Stimulated activated CD4-positive, alpha-beta T cell treated with anti-CD3 and anti-CD28 coated beads, Interleukin-4, amount 100 ng/mL, for 1 hour (primary cell): ENCODE measurements around the gene DUOX1.
A peak's percentile ranks its signal among the peaks of the same experiment; 100 is the strongest.
"Not testable (repeated sequence)": the region's sequence is repeated elsewhere in the genome, so short reads cannot be mapped to it uniquely, and the experiment has no call there.

Source experiments
- DNase-seq: peaks from one replicate; pipeline ENCODE4 v3.0.0-alpha.2; 2020

DUOX1 gene

DNA sequence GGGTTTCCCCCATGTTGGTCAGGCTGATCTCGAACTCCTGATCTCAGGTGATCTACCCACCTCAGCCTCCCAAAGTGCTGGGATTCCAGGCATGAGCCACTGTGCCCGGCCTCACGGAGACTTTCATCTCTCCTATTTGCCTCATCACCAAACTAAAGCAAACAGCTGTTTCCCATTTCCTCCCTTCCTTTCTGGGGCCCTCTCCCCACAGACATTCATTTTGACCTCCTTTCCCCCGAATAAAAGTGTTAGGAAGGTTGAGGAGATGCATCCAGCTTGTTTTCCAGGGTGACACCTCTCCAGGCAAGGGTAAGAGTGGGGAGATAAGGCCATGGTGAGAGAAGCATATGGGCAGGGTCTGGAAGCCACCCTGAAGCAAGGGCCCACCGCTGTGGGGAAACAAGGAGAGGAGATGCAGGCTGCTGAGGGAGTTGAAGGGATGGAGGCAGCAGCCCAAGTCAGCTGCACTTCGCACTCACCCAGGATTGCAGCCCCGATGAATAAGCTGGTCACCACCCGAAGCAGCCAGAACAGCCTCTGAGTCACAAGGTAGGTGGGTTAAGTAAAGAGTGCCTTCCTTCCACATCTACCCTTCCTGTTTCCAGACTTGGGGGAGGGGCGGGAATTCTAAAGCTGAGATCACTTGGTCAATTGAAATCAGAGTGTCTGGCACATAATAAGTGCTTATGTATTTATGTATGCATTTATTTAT is 7.9 kb upstream of the DUOX1 start:
- no peak for DNase-seq

DNA sequence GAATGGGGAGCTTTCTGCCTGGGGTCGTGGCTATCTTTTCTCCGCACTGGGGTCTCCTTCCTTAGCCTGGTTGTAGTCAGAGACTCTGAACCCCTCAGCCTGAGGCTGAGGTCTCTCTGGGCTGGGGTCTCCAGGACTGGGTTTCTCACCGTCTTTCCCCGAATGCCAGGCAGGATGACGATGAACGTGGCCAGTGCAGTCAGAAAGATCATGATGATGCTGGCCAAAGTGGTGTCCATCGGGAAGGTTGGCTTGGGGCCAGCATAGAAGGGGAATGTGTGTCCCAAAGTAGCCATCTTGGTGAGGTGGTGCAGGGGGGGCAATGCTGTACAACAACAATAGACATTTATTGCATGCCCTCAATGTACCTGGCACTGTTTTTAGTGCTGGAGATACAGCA is 7.1 kb upstream of the DUOX1 start:
- no peak for DNase-seq

DNA sequence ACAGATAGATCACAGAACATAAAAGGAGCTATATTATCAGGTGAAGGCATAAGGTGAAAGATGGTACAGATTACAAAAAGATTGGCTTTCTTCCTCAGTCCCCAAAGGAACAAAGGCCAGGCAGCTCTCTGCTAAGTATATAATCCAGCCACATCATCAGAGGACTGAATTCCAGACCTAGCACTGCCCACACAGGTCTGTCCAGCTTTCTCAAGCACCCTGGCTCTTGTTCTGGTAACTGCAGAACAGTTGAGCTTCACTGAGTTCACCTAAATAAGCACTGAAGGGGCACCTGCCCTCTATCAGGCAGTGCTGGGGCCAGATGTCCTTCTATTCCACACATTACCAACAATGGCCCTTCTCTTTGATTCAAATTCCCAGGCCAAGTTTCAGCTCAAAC is 6.4 kb upstream of the DUOX1 start:
- DNase-seq = no peak

DNA sequence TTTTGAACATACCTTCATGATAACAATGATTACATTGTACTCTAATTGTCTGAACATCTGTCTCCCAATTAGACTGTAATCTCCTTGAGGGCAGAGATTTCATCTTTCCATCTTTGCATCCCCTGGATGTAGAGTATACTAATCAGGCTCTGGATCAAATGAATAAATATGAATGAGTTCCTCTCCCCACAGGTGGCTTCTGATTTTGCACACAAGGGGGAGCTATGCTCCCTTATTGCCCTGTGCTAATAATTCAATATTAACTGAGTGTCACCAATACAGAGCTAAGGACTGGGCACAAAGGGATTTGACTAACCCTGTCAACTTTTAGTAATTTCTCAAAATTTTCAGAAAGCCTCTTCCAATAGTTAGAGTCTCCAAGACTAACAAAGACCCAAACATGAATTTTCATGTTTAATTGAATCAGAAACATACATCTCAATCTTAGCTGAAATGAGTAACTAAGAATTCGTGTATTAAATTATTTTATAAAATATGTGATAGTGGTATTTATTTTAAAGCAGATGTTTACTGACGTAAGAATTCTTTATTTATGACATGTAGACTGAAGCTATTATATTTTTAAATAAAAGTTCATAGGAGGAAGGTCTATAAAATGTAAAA is 3.1 kb upstream of the DUOX1 start:
- no peak for DNase-seq

DNA sequence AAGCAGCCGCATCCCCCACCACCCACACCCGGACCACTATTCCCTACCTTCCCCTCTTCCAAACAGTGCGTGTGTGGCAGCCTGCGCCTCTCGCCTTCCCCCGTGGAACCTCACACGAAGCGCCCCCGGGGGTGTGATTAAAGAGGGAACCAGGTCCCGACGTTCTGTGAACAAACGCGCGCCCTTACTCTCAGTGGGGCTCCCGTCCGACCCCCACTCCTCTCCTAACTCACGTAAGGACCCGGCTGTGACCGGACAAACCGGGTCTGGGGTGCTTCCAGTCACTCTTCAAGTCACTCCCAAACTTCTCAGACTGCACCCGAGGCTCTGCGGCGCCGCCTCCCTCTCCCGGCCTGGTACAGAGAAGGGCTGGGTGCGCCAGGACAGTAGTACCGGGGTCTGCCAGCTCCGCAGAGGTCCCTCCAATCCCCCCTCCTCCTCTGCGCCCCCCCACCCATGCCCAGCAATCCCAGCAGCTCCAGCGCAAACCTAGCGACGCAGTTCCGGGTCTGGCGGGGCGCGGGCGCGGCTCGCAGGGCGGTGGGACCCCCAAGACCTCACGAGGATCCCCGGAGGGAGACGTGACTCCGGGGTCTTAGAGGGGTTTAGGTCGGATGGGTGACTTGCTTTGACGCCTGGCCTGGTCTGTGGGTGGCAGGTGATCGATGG is 689 bp upstream of the DUOX1 start:
- DNase-seq = no peak

DNA sequence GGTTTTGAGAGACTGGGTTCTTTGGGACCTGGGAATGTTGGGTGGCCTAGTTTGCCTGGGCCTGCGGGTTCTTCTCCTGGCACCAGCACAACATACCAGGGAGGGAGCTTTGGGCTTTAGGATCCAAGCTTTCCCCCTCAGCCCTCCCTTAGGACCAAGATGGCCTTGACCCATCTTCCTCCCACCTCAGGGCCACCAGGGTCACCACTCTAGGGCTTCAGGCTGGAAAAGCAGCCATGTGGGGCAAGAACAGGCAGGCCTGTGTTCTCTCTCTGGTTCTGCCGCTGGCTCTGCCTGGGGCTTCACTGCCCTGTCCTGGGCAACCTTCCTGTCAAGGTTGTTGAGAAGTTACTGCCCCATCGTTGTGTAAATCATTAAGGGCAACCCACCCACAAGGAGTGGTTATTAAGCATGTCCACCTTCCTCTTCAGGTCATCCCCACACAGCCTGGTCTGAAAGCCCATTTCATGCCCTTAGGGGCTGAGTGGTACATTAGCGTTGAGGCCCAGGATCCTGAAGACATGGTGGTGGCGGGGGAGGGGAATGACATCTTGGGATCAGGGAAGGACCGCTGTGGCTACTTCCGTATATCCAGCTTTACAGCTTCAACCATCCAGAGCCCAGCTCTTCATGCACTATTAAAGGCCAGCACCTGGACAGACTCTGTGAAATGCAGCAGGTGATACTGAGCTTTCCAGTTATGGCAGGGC is 652 bp downstream of the DUOX1 start:
- DNase-seq = no peak

DNA sequence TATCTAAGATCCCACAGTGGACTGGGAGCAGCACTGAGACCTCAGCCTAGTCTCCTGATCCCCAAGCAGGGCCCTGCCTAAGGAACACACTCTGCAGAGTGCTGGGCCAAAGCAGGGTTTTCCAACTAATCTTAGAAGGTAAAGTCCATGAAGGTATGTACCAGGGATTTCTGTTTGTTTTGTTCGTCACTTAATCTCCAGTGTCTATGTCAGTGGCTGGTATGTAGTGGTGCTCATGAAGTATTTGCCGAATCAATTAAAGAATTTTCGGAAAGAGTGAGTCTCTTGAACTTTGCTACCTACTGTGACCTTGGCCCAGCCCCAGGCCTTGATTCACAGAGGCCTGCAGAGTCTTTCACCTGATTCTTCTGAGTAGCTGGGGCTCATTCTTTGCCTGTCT is 1.7 kb downstream of the DUOX1 start:
- DNase-seq = no peak

DNA sequence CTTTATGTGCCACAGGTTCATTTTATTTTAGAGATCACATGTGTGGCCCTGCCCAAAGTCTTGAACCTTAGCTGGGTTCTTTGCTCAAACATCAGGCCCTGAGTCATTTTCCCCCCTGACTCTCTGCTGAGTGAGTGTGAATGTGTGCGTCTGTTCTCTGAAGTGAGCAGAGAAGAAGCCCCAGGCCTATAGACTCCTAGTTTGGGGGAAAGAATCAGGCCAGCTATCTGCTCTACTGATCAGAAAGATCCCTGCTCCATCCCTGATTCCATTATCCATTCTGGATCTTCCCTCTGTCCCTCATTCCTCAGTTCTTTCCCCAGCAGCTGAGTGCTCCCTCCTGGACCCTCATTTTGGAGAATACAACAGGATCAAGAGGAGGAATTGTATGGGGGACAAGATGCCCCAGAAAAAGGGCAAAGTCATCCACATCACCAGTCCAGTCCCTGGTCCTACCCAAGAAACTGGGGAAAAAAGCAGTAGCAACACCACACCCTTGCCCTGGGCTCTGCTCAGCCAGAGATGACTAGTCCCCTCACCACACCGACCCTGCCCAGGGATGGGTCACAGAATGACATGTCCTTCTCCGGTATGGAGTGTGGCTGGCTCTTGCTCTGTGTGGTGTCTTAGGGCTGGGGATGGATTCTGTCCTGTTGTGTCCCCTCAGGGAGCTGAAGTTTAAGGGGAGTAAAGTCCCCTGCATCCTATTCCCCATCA is 3.2 kb downstream of the DUOX1 start:
- DNase-seq = no peak

DNA sequence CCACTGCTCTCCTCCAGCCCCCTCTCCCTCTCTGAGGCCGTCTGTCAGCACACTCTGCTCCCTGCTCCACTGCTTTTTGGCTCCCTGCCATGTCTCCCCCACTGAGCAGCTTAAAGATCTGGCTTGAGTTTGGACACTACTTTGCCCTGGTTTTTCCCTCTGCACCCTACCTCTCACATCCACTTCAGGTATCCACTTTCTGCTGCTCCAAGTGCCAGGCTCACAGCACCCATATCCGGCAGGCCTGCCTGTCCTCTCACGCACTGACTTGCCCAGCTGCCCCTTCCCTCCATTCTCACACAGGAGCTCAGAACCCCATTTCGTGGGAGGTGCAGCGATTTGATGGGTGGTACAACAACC is 3.7 kb downstream of the DUOX1 start:
- no peak for DNase-seq

DNA sequence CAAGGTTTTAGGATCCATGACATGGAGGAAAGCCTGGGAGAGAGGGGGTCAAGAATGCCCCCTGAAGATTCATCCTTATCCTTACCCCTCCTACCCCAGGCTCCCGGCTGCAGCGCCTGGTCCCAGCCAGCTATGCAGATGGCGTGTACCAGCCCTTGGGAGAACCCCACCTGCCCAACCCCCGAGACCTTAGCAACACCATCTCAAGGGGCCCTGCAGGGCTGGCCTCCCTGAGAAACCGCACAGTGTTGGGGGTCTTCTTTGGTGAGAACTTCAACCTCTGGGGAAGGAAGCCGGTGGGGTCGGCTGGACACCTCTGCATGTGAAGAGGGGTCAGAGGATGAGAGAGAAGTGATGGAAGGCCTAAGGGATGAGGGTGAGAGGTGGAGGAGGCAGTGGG is 4.3 kb downstream of the DUOX1 start:
- DNase-seq = no peak

DNA sequence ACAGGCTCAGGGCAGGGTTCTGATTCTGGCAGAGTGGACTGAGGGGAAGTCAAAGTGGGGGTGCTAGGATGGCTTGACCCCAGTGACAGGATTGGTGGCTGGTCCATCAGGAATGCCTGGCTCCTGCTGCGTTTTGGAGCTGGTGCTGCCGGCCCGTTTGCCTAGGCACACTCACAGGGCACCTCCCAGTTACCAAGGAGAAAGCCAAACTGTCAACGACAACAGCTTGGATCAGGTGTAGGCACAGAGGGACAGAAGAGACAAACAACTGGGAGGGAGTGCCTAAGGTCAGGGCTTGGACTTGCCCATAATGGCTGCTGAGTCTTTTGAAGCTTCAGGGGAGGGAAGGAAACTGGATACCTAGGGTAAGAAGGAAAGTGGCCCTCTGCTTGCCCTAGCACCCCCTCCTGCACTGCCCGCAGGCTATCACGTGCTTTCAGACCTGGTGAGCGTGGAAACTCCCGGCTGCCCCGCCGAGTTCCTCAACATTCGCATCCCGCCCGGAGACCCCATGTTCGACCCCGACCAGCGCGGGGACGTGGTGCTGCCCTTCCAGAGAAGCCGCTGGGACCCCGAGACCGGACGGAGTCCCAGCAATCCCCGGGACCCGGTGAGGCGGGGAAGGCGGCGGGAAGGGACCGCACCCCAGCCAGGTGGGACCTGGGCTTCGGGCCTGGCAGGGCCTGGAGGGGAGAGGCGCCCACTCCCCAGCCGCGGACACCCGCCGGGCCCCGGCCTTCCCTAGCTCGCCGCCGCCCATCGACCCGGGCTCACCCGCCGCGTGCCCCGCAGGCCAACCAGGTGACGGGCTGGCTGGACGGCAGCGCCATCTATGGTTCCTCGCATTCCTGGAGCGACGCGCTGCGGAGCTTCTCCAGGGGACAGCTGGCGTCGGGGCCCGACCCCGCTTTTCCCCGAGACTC is 5.1 kb downstream of the DUOX1 start:
- DNase-seq = peak; percentile 37

DNA sequence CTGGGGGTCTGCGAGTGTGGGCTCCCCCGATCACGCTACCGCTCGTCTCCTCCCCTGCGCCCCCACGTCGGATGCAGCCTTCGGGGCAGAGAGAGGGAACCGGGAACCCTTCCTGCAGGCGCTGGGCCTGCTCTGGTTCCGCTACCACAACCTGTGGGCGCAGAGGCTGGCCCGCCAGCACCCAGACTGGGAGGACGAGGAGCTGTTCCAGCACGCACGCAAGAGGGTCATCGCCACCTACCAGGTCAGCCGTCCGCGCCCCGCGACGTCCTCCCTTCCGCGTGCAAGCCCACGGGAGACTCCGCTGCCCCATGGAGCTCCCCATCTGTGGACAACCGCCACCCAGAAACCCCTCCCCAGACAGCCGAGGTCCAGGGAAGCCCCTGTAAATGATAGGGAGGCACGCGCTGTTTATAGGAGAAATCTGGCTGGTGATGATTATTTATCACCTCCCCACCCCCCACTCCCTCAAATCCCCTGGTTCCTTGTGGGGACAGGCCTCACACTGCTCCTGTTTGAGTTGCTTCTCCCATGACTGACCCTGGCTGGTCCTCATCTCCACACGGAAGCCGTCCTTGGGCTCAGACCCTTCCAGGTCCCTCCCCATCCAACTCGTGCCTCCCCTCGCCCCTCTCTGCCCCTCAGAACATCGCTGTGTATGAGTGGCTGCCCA is 6.0 kb downstream of the DUOX1 start:
- not testable (repeated sequence) for DNase-seq

DNA sequence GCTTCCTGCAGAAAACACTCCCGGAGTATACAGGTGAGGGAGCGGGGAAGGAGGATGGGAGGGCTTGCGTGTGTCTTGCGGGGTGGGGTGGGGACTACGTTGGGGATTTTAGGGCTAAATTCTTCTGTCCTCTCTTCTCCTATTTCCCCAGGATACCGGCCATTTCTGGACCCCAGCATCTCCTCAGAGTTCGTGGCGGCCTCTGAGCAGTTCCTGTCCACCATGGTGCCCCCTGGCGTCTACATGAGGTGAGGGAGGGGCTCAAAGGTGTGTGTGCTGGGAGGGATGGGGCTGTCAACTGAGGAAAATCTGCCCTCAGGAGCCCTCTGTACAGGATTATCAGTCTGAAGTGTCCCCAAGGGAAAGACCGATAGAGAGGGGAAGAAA is 6.6 kb downstream of the DUOX1 start:
- DNase-seq = no peak

DNA sequence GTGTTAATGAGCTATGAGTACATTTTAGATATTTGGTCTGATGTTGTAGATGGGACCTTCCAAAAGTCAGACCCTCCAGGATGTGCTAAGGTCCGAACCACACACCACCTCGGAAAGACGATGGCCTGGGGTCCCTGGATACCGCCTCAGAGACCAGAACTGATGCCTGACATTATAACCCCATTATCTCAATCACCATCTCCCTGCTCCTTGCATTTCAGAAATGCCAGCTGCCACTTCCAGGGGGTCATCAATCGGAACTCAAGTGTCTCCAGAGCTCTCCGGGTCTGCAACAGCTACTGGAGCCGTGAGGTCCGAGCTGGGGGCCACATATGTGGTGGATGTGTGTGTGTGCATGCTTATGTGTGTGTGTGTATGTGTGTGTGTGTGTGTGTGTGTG is 7.9 kb downstream of the DUOX1 start:
- DNase-seq = no peak

DNA sequence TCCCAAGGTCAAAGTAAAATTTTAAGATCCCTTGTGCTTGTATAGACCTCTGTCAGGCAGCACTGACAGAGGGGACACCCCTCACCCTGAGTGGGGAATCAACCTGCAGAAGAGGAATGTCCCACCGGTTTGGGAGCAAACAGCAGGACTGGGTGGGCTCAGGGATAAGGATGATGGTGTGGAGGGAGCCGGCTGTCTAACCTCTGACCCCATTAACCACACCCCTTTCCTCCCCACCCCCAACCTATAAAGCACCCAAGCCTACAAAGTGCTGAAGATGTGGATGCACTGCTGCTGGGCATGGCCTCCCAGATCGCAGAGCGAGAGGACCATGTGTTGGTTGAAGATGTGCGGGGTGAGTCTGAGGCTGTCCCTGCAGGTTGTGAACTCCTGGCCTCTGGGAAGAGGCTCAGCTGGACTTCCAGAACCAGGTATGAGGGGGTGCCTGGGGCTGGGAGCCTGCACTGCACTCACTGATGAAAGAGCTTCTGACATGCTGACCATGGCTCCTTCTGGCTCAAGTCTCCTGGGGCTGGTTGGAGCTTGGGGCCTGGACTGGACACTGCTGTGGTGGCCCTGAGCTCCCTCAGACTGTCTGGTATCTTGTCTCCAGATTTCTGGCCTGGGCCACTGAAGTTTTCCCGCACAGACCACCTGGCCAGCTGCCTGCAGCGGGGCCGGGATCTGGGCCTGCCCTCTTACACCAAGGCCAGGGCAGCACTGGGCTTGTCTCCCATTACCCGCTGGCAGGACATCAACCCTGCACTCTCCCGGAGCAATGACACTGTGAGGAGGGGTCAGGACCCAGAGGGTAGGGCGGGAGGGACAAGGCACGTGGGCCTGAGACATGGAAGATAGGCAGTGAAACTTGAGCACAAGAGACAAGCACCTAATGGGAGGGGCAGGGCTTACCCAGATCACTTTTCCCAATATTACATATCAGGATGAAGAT is 9.3 kb downstream of the DUOX1 start:
- no peak for DNase-seq

DNA sequence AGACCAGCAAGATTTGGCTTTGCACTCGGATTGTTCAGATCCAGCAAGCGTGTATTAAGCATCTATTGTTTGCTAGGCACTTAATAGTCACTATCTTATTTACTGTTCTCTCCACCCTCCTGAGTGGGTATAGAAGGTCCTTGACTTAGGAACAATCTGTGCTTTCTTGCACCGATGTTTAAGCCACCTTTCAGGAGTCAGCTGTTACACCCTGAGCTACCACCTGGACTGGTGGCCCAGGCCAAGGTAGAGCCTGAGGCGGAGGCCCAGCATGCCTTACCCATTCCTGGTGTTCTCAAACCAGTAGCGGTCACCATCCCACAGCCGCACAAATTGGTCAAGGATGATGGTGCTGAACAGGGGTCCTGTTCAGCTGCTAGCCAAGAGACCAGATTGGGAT is 10.0 kb downstream of the DUOX1 start:
- DNase-seq = no peak

DNA sequence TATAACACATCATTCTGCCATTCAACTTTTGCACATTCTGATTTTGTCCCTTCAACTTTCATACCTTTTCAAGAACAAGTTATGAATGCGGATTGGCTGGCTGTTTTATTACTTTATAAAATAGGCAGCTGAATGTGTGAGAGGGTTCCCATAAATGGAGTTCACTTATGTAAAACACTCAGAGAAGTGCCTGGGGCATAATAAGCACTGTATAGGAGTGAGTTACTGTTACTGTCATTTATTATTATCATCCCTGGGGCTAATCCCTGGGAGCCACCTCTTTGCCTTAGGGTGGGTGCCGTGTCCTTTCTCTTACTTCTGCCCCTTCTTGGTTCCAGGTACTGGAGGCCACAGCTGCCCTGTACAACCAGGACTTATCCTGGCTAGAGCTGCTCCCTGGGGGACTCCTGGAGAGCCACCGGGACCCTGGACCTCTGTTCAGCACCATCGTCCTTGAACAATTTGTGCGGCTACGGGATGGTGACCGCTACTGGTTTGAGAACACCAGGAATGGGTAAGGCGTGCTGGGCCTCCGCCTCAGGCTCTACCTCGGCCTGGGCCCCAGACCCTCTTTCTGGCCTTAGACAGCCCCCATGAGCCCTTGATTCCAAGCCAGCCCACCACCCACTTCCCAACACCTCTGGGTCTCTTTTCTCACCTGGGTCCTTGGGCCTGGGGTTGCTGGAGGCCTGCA is 10.9 kb downstream of the DUOX1 start:
- no peak for DNase-seq

DNA sequence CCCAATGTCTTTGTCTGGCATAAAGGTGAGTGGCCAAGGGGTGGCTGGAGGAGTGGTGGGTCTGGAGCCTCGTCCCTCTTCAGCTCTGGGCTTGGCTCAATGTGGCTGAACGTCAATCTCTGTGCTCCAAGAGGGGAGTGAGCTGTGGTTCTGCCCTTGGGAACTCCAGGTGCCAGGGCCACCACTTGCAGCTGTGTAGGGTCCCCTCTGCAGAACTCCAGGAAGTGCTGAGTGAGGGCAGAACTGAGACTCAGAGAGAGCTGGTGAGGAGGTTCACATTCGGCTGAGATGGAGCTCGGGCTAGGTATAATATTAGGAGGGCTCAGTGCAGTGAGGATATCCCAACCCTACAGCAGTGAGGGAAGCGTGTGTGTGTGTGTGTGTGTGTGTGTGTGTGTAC is 11.6 kb downstream of the DUOX1 start:
- no peak for DNase-seq

DNA sequence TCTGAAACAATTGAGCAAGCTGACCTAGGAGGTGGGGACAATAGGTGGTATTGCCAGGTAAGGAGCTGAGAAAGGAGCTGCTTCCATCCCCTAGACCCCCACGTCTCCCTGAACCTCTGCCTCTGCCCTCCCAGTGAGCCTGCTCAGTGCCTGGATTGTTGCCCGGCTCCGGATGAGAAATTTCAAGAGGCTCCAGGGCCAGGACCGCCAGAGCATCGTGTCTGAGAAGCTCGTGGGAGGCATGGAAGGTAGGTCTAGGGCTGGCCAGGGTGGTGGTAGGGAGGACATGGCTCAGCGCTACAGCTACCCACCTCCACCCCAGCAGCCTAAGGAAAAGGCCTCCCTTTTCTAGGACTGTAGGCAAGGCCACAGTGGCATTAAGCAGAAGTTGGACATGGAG is 13.3 kb downstream of the DUOX1 start:
- DNase-seq = no peak

DNA sequence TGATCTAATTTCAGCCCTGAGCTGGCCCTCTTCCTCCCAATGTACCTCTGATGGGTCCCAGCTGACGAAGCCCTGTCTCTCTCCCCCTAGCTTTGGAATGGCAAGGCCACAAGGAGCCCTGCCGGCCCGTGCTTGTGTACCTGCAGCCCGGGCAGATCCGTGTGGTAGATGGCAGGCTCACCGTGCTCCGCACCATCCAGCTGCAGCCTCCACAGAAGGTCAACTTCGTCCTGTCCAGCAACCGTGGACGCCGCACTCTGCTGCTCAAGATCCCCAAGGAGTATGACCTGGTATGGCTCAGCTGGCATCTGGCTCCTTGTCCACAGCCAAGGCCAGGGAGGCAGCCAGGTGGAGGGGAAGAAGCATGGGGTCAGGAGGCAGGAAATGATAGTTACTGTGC is 14.2 kb downstream of the DUOX1 start:
- DNase-seq = no peak
